ENCODE data around the gene HECA.
"Not testable (repeated sequence)": the region's sequence is repeated elsewhere in the genome, so short reads cannot be mapped to it uniquely, and the experiment has no call there.

The HECA gene

DNA sequence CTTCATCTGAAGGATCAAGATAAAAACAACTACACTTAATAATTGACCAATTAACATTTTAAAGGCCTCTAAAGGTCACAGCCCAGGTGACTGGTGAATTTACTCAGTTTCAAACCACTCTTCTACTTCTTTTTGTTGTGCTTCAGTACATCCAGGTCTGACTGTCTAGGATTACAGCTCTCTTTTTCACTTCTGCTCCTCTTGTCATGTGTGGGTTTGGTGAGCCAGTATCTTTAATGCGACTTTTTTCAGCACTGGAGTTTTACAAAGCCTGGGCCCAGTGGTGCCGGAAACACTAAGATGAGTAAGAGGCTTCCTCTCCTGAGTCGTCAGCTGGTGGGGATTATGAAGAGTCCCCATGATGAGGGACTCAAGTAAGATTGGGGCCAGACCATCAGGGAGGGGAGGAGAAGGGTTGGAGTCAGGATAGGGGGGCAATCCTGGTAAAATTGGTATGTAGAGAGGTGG is 27.0 kb downstream of the HECA start:
- DNase-seq: no peak

DNA sequence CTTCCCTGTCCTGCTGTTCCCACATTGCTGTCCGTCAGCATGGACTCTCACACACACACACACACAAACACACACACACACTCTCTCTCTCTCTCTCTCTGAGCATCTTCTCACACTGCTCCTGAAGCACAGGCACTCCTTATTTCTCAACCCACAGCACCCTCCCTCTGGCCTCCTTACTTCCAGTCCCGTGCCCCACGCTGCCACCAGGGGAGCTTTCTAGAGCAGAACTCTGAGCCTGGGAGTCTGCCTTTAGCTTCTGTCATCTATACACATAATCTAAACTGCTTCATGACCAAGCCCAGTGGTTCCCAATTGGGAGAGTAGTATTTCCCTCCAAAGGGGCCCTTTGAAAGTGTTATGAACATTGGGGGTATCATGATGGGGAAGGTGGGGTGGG is 29.1 kb downstream of the HECA start:
- no peak for DNase-seq

DNA sequence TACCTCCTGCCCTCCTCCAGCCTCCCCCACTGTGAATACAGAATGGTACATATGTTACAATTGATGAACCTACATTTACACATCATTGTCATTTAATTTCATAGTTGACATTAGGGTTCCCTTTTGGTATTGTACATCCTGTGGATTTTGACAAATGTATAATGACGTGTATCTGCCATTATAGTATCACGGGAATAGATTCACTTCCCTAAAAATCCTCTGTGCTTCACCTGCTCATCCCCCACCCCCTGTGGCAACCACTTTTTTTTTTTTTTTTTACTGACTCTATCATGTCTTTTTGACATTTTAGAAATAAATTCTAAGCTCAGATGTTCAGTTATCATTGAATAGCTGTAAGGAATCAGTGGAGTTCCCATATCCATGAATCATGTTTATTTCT is 30.4 kb downstream of the HECA start:
- DNase-seq: no peak

DNA sequence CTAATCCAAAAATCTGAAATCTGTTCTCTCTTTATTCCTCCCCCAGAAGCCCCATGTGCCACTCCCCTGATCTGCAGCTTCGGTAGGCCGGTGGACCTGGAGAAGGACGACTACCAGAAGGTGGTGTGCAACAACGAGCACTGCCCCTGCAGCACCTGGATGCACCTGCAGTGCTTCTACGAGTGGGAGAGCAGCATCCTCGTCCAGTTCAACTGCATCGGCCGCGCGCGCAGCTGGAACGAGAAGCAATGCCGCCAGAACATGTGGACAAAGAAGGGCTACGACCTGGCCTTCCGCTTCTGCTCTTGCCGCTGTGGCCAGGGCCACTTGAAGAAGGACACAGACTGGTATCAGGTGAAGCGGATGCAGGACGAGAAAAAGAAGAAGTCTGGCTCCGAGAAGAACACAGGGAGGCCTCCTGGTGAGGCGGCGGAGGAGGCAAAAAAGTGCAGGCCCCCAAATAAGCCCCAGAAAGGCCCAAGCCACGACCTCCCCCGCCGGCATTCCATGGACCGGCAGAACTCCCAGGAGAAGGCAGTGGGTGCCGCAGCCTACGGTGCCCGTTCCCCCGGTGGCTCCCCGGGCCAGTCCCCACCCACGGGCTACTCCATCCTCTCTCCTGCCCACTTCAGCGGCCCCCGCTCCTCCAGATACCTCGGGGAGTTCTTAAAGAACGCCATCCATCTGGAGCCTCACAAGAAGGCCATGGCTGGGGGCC is 31.5 kb downstream of the HECA start:
- DNase-seq: no peak

DNA sequence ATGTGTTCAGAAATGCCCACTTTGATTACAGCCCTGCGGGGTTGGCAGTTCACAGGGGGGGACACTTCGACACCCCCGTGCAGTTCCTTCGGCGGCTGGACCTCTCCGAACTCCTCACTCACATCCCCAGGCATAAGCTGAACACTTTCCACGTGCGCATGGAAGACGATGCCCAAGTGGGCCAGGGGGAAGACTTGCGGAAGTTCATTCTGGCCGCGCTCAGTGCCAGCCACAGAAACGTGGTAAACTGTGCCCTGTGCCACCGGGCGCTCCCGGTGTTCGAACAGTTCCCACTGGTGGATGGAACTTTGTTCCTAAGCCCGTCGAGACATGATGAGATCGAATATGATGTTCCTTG is 32.1 kb downstream of the HECA start:
- no peak for DNase-seq

DNA sequence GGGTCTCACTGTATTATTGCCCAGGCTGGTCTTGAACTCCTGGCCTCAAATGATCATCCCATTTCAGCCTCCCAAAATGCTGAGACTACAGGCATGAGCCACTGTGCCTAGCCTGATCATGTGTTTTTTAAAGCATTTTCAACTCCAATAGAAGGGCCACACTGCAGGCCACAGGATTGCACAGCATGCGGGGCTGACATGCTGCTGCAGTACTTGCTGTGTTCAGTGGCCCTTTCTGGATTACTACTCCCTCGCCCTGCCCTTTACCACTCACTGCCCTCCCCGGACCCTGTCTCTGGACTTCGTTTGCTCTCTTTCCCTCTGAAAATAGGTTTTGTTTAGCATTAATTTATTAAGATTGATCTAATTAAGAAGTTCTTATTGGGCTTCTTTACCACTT is 37.3 kb downstream of the HECA start:
- no peak for DNase-seq

DNA sequence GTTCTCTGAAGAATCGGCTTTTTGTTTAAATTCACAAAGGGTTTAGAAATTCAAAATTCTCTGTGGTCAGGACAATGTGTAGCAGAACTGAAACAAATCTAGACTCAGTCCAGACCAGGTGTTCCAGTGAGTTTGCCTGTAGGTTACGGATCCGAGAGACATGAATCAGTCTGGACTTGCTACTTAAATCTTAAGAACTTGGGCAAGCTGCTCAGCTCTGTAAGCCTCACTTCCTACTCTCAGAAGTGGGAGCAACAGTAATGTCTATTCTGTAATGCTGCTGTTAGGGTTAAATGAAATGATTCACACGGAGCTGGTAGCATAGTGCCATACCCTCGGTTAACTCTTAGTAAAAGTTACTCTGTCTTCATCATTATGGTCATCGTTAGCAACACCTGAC is 37.7 kb downstream of the HECA start:
- DNase-seq: no peak

DNA sequence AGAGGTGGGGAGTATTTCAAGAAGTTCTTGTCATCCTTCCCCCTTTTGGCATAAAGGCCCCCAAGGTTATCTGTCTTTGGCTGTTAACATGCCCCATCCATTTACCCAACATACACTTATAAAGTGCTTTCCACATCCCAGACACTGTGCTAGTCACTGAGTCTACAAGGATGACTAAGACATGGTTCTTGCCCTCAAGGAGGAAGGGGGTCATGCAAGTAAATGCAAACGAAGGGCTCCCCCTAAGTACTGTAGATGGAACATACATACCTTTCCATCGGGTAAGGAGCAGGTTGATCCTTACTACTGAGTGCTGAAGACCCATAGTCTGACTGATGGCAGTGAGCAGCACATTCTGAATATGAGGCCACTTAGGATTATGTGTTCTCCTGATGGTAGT is 38.3 kb downstream of the HECA start:
- no peak for DNase-seq

DNA sequence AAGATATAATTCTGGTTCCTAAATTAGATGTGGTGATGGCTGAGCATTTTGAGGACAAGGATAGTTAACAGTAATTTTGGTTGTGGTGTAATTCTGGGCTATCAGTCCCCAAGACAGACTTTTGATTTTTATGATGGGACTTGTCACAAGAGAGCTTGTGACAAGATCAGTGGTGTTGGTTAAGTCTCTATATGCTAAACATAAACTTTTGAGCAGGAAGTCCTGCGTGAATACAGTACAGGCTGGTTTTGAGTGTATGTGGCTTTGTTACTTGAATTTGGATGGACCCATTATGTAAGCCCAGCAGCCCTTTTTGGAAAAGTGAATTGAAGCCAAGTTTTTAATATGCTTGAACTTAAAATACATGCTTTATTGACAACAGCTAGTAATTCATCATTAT is 38.9 kb downstream of the HECA start:
- DNase-seq: no peak

DNA sequence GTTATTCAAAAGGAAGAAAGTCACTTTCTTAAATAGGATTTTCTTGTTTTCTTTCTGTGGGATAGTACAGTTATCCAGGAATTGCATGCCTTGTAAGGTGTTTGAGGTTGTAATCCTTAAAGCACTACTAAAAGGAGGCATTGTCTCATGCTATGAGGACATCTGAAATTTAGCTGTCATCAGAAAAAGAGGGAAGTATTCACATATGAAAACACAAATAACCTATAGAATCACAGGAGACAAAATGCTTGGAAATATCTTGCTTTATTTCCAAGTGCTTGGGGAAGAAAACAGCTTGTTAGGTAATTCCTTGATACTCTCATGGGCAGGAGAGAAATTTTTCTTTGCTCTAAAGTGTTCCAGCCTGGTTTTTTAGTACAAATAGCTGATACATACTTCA is 40.1 kb downstream of the HECA start:
- no peak for DNase-seq

DNA sequence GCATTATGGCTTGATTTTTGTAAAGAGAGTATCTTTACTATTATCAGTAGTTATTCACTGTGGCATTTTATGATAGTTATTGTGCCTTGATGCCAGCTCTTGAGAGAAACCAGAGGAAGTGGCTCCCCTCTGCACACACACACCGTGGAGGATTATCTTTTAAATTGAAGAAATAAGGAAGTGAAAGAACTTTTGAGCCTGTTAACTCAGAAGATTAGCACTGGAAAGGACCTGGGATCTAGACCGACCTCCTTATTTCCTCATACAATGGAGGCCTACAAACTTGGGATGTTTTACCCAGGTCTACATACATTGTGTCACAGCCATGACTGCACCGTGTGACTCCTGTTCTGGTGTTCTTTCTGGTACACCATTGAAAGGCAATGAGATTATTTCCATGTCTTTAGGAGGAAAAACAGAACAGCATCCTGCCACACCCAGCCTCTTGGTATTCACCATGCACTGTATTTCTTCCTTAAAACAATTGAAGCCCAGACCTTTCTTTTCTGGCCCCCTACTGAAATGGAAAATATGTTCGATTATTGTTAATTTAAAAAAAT is 40.6 kb downstream of the HECA start:
- no peak for DNase-seq

DNA sequence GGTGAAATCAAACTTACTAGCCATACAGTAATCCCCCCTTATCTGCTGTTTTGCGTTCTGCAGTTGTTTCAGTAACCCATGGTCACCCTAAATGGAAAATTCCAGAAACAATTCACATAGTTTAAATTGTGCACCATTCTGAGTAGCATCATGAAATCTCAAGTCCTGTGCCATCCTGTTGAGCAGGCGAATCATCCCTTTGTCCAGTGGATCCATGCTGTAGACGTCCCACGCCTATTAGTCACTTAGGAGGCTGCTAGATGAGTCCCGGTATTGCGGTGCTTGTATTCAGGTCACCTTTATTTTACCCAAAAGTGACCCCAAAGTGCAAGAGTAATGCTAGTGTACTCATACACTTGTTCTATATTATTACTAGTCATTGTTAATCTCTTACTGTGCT is 46.4 kb downstream of the HECA start:
- DNase-seq: no peak

DNA sequence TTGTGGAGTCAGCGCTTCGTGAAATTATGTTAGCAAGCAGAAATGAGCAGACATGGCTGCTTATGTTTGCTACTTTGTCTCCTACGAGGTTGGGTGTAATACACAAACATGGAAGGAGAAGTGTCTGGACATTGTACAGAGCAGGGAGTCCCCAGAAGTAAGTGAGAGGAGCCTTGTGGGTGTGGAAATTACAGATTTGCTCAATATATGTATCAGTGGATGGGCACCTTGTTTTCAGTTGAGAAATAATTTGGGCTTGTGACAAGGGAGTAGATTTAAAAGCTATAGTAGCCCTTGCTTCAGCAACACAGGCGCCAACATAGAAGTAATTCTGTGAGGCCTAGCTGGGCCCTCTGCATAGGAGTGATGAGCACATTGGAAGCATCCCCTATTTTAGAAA is 49.2 kb downstream of the HECA start:
- no peak for DNase-seq

DNA sequence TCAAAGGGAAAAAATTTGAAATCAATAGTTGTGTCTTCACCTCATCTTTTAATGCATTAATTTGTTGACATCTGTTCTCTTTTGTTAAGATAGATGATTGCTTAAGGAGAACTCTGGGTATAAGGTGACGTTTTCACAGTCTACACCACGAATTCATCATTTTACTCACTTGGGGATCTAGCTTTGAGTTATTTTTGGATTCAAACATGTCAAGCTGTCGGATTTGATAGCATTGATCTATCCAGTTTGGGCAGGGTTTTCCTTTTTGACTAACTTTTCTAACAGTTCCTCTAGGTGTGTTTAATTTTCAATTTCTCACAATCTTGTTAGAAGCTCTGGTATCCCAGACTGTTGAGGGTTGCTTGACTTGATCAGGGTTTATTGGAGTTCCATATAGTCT is 49.6 kb downstream of the HECA start:
- no peak for DNase-seq

DNA sequence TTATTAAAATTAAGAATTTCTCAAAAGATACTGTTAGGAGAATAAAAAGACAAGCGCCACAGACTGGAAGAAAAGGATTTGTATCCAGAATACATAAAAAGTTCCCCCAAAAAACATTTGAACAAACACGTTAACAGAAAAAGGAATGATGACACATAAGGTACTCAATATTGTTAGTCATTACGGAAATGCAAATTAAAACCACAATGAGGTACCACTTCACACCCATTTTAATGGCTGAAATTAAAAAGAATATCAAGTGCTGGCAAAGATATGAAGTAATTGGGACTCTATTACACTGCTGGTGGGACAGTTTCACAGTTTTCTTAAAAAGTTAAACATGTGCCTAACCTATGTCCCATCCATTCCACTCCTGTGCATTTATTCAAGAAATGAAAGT is 51.4 kb downstream of the HECA start:
- DNase-seq: no peak

DNA sequence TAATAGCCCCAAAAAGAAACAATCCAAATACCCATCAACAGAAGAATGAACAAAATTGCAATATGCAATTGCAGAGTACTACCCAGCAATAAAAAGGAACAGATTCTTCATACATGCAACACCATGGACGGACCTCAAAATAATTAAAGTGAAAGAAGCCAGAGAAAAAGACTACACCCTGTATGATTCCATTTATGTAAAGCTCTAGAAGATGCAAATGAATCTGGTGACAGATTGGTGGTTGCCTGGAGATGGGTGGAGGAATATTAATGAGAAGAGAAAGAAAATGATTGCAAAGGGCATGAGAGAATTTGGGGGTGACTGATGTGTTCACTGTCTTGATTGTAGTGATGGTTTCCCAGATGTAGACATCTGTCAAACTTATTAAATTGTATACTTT is 51.8 kb downstream of the HECA start:
- no peak for DNase-seq

DNA sequence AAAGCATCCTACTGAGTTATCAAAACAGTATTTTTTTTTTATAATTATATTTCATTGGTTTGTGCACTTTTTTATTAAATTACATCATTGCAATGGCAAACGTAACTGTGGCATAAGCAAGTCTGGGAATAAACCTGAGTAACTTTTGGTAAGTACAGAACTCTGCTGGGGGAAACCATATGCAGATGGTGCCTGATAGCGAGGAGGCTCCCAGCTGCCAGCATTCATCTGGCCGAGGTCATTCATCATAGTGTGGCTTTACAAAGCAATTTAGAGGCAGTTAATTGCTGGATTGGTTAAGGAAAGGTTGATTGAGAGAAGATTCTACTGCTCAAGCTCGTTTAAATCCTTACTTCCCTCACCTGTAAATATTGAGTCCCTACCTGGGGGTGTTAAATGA is 52.6 kb downstream of the HECA start:
- DNase-seq: no peak

DNA sequence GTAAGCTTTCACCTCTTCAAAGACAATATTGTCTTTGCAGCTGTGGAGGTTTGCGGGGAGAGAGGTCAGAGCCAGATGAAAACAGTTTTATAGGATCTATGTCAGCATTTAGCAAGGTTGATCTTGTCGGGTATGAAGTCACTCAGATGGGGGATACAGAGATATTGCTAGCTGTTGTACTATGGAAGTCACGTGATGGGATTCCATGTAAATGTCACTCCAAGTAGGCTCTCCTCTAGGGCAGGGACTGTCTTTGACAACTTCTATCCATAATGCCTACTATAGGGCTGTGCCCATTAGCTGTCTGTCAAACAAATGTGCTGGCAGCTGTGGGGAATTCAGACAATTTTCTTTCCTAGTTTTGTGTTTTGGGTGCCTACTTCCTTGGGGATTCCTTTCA is 54.8 kb downstream of the HECA start:
- DNase-seq: no peak

DNA sequence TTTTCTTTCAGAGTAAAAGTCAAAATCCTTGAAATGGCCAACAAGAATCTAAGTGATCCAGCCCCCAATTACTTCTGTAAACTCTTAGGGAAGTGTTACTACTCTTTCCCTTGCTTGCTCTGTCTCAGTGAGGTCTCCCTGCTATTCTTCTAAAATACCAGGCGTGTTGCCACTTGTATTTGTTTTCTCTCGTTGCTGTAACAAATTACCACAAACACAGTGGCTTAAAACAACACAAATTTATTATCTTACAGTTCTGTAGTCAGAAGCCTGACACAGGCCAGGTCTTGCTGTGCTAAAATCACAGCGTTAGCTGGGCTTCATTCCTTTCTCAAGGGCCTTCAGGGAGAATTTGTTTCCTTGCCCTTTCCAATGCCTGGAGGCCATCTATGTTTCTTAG is 59.9 kb downstream of the HECA start:
- DNase-seq: no peak

DNA sequence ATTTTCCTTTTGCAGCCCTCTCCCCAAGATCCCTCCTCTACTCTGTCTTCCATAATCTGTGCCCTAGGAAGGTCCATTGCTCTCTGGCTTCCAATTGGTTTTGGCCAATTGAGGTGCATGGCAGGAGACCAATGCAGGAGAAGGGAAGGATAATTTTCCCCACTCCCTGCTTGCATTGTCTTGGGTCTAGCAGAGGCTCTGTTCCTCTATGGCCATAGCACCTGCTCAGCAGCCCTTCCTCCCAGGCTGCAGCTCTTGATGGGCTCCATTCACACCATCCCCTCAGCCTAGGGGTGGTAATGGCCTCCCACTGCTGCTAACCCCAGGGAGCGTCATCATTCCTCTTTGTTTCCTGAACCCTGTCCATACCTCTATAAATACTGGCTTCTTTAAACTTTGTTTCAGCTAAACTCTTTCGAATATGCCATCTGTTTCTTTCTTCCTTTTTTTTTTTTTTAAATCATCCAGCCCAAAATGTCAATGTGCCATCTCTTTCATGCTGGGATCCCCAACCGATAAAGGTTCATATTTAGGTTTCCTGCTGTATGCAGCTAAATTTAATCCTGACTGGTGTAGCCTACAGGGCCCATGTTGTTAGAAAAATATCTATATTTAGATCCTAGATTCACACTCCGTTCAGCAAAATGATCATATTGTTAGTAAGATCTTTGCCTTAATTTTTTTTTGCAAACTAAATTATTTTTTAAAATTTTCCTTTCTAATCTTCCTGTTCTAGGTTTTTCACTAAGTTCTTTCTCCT is 63.8 kb downstream of the HECA start:
- DNase-seq: no peak

DNA sequence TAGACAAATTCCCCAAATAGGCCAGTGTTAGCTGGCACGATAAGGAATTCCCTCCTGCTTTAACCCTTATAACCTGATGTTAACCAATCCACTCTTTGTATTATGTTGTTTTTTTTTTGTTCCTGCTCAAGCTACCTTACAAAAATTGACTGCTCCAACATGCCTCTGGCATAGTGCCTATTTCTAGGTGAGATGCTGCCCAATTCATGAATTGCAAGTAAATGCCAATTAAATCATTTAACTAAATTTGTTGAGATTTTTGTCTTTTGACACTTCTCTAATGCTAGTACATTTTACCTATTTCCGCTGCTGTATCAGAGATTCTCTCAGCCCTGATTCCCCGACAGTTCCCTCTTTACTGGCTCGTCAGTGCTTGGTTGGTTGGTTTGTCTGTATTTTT is 66.5 kb downstream of the HECA start:
- DNase-seq: no peak

DNA sequence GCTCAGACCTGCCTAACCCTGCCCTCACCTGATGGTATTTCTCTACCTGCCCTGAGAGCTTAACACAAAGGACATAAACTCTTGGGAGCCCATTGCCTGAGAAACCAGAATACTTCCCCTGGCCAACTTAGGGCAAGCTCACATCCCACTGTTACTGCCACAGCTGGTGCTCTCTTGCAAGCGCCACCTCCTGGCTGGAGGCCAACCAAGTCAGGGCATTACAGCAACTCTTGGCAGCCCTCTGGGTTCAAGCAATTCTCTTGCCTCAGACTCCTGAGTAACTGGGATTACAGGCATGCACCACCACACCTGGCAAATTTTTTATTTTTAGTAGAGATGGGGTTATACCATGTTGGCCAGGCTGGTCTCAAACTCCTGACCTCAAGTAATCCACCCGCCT is 70.1 kb downstream of the HECA start:
- DNase-seq: no peak

DNA sequence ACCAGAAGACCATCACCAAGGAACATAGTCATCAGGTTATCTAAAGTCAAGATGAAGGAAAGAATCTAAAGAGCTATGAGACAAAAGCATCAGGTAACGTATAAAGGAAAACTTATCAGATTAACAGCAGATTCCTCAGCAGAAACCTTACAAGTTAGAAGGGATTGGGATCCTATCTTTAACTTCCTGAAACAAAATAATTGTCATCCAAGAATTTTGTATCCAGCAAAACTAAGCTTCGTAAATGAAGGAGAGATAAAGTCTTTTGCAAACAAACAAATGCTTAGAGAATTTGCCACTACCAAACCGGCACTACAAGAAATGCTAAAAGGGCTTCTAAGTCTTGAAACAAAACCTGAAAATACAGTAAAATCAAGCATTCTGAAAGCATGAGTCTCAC is 71.0 kb downstream of the HECA start:
- DNase-seq: no peak

DNA sequence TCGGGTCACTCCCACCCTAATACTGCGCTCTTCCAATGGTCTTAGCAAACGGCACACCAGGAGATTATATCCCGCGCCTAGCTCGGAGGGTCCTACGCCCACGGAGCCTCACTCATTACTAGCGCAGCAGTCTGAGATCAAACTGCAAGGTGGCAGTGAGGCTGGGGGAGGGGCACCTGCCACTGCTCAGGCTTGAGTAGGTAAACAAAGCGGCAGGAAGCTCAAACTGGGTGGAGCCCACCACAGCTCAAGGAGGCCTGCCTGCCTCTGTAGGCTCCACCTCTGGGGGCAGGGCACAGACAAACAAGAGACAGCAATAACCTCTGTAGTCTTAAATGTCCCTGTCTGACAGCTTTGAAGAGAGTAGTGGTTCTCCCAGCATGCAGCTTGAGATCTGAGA is 75.9 kb downstream of the HECA start:
- DNase-seq: not testable (repeated sequence)

DNA sequence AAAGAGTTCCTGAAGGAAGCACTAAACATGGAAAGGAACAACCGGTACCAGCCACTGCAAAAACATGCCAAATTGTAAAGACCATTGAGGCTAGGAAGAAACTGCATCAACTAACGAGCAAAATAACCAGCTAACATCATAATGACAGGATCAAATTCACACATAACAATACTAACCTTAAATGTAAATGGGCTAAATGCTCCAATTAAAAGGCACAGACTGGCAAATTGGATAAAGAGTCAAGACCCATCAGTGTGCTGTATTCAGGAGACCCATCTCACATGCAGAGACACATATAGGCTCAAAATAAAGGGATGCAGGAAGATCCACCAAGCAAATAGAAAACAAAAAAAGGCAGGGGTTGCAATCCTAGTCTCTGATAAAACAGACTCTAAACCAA is 77.6 kb downstream of the HECA start:
- DNase-seq: not testable (repeated sequence)

Data from midbrain (tissue), 1 donor.